GM19099 (cell line): Measurements from ENCODE around the gene EPN3.

Source experiments
- POLR2A ChIP-seq: IDR thresholded peaks from 3 replicates; pipeline ENCODE4 v1.6.1; 2011; ENCODE audit warnings: low read depth; ENCODE audit not compliant: insufficient read length; ENCODE audit errors: extremely low read depth

EPN3 gene

DNA sequence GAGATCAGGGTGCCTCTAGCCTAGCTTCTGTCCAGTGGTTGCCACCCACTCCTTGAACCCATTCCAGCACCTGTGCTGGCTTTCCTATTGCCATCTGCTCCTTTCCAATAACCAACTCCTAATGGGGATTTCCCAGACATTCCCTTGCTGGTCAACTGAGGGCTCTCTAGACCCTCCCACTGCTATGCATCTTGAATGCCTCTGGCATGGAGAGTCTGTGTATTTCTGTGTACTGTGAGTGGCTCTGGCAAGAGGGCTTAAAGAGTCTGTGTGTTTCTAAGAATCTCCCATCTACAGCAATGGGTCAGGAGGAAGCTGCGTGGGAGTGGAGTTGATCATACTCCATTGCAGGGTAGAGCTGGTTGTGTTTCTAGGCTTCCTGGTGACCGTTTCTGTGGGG, 11.0 kb upstream of the EPN3 start:
- TF ChIP-seq POLR2A: no peak

DNA sequence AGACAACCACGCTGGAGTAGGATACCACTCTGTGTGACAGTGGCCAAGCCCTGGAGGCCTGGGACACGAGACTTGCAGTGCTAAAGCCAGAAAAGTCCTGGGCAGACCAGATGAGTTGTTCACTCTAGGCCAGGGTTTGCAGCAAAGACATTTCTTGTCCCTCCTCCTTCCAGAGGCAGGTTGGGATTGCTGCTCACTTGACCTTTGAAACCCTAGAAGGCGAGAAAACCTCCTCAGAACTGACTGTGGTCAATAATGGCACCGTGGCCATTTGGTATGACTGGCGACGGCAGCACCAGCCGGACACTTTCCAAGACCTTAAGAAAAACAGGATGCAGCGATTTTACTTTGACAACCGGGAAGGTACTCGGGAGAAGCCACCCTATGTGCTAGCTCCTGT, 9.8 kb upstream of the EPN3 start:
- TF ChIP-seq POLR2A: no peak

DNA sequence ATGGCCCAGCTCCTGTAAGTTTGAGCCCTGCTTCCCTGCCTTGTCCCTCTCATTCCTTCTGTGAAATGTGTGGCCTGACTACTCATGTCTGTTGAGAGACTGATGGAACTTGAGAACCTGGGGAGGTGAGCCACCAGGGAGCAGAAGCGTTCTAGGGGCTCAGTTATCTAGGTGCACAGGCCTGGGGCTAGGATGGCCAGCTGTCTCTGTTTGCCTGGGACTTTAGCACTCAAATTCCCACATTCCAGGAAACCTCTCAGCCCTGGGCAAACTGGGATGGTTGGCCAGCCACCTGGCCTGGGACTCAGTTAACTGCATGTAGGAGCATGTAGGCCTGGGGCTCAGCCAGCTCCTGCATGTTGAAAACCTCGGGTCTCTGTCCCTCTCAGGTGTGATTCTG, 9.3 kb upstream of the EPN3 start:
- no peak for TF ChIP-seq POLR2A

DNA sequence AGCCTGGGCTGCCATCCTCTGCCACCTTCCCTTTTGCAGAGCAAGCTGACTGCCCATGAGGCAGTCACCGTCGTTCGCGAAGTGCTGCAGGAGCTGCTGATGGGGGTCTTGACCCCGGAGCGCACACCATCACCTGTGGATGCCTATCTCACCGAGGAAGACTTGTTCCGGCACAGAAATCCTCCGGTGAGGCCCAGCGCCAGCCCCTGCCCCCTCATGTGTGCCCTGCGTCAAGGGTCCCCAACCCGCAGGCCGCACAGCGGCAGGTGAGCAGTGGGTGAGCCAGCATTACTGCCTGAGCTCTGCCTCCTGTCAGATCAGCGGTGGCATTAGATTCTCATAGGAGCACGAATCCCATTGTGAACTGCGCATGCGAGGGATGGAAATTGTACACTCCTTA, 7.7 kb upstream of the EPN3 start:
- no peak for TF ChIP-seq POLR2A

DNA sequence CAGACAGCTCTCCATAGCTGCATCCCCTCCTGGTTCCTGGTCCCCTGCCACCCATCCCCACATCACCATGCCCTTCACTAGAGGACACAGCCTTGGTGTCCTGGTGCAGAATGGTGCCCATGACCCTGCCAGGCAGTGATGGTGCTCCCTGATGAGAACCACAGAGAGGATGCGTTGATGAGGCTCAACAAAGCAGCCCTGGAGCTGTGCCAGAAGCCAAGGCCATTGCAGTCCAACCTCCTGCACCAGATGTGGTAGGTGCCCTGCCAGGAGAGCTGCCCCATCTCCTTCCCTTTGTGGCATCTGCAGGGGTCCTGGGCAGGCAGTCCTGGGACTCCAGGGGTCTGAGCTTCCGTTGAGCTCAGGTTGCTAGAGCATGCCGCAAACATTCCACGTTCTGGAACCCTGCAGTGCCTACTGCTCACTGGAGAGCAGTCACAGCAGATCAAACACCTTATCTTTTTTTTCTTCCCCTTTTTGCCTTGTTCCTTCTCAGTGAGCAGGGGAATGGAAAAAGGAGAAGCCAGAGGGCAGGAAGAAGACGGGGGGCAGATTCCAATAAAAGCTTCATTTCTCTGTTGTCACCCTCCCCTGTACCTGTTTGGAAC, 5.3 kb upstream of the EPN3 start:
- no peak for TF ChIP-seq POLR2A

DNA sequence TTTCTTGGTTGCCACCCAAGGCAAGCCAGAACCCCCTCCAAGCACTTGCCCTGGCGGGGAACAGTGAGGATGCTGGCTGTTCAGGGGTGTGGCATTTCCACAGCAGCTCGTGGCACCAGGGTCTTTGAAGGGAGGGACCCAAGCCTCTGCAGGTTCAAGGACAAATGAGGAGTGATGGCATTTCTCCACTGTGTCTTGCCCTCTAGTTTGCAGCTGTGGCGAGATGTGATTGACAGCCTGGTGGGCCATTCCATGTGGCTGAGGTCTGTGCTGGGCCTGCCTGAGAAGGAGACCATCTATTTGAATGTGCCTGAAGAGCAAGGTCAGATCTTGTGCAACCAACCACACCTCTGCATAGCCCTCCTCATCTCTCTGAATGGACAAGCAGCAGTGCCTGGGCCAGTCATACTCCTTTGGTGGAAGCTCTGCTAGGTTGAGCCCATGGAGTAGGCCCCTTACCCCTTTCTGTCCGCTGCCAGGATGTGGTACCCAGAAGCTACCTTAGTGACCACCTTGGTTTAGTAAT, 4.5 kb upstream of the EPN3 start:
- no peak for TF ChIP-seq POLR2A

DNA sequence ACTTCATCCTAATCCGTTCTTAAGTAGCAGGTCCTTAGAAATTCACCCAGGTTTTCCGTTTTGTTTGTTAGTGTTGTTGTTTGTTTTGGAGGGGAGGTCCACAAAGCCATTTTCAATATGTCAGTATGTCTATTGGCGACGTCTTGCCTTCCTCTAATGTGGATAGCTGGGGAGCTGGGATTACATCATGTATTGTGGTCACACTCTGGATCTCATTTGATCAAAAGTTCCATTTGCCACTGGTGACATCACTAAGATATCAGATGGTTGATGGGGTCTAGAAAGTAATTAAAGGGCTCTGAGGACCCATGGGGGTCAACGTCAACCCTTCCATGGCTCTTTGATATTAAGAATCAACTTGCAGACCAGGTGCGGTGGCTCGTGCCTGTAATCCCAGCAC, 2.7 kb upstream of the EPN3 start:
- TF ChIP-seq POLR2A: no peak

DNA sequence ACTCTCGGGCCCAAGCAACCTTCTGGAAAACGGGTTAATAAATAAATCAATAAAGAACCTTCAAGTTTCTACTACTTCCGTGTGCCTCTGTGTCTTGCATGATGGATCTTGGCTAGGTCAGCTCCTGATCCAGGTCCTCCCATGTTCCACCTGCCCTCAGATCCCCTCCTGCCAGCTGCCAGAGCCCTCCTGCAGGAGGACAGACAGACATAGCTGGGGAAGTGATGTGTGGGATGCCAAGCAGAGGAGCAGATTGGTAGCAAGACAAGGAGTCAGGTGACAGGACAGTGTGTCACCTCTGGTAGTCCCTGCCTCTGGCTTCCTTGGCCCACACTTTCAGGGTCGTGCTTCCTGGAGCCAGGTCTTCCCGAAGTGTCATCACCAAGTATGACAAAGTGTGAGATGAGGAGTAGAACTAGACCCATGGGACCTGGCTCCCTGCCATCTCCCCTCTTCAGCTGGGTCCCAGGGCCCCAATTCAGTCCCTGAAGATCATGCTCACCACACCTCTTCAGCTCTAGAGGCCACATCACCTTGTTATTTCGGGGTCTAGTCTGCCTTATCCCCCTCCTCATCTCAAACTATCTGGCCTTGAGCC, 1.0 kb upstream of the EPN3 start:
- TF ChIP-seq POLR2A: no peak

DNA sequence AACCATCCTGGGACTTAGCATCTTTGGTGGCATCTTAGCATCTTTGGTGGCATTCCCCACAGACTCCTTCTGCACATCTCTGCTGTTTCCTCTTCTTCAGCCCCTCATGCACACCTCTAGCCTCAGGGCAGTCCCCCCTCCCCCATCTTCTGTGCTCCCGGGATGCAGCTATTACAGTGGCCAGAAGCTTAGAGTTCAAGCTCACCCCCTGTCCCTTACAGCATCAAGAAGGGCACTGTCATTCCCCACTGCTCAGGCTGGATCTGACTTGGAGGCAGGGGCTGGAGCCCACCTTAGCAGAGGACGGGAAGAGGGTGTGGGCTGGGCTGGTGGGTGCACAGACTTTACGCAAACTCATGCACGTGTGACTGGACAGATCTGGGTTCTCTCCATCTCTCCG, 650 bp downstream of the EPN3 start:
- no peak for TF ChIP-seq POLR2A

DNA sequence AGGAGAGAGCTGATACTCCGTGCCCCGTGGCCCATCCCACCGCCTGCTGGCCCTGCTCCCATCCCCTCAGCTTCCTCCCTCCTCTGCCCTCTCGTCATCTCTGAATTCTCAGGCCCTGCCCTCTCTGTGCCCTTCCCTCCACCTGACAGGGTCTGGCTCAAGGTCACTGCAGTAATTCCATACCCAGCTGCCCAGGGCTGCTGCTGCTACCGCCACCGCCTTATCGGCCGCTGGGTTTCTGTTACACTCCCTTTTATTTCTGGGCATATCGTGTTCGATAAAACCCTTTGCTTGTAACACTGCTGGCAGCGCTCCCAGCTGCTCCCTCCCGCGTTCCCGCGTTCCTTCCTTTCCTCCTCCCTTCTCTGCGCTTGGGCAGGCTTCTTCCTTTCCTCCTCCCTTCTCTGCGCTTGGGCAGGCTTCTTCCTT, 1.2 kb downstream of the EPN3 start:
- TF ChIP-seq POLR2A: no peak

DNA sequence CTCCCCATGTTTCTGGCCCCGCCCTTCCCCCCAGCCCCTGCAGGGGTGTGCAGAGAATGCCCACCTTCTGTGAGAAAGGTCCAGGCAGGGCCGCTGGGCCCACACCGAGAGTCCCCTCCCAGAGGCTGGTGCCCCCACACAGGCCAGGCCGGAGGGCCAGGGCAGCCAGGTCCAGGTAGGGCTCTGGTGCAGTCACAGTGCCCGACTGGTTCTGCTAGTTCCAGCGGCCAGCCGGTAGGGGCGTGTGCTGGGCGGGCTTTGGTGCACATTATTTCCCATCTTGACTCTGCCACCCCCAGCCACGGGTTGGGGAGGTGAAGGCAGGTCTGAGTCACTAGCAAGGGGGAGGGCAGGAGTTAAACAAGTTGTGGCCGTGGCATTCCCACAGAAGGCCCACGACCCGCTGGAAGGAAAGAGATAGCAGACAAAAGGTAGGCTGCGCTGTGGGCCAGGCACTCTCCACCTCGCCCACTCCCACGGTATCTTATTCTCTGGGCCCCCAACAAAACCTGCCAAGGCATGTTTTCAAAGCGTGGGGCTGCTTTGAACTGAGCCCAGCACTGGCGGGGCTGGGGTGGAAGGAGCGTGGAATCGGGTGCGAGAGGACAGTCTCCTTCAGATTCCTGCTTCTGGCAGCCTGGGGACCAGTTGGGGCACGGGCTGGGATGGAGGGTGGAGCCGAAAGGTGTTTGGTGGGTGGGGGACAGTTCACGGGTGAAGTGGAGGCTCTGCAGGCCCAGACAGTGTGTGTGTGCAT, 1.9 kb downstream of the EPN3 start:
- no peak for TF ChIP-seq POLR2A

DNA sequence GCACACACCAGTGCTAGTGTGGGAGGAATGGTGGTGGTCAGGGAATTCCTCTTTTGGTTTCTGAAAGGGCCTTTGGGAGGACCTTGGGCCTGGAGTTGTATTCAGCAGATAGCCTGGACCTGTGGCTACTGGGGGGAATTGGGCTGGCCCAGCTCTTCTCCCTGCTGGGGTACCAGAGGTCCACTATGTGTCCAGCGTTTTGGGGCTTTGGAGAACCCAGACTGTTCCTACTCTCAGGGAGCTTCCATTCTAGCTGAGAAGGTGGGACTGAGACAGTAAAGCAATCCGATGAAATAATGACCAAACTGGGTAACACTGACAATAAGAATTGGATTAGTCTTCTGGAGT, 2.4 kb downstream of the EPN3 start:
- no peak for TF ChIP-seq POLR2A

DNA sequence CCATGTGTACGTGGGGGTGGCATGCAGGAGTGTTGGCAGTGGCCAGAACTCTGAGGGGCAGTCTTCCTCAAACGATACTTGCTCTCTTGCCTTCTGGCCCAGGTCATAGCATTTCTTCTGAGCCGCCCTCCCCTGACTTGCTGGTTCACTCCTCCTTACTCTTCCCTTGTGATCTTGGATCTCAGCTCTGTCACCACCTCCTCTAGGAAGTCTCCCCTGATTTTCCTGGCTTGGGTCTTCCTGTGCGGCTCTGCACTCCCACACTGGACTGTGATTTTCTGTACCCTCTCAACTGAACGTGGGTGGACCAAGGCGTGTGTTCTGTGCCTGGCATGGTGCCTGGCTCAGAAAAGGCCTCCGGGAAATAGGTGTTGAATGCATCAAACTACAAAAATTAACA, 2.9 kb downstream of the EPN3 start:
- no peak for TF ChIP-seq POLR2A

DNA sequence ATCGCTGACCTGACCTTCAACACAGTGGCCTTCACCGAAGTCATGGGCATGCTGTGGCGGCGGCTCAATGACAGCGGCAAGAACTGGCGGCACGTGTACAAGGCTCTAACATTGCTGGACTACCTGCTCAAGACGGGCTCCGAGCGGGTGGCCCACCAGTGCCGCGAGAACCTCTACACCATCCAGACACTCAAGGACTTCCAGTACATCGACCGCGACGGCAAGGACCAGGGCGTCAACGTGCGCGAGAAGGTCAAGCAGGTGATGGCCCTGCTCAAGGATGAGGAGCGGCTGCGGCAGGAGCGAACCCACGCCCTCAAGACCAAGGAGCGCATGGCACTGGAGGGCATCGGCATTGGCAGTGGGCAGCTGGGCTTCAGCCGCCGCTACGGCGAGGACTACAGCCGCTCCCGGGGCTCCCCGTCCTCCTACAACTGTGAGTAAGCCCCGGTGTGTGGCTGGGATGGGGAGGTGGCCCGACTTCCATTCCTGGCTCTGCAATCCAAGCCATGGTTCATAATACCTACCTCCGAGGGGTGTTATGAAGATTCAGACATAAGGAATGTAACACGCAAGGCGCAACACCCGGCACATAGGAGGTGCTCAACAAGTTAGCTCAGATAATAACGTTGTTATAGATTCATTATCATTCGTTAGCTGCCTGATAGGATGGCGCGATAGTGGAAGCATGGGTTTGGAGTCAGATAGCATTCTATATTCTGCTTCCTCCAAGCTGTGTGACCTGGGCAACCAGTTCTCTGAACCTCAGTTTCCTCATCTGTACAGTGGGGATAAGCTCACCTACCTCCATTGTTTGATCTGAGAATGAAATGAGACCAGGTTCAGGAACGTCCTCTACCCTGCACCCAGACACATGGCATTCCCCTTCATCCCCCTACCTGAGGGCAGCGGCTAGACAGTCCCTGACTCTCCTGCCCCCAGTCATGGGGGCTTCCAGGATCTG, 4.4 kb downstream of the EPN3 start:
- TF ChIP-seq POLR2A: no peak
